Suprapubic skin (tissue), 4 donors: ENCODE results near the gene TMEM63B.

ENCODE experiments used
- CTCF ChIP-seq, 2 donors: fragments of 200-600 bp in 1 of 2; fragments of 450-650 bp in 1 of 2; sonication (generic) in 1 of 2; IDR thresholded peaks; one replicate each; pipeline ENCODE4 v1.5.1; 2016 to 2019; ENCODE audit warnings: antibody characterized with exemption in 2 of 2, mild to moderate bottlenecking in 1 of 2, moderate library complexity in 1 of 2
- EP300 ChIP-seq: sonication (generic); formaldehyde crosslinking; IDR thresholded peaks from one replicate; pipeline ENCODE4 v1.6.1; 2017; ENCODE audit warnings: antibody characterized with exemption
- POLR2A ChIP-seq, 2 donors: fragments of 450-650 bp; IDR thresholded peaks; one replicate each; pipeline ENCODE4 v1.6.1; 2017; ENCODE audit warnings: antibody characterized with exemption in 2 of 2, mild to moderate bottlenecking in 2 of 2, moderate library complexity in 2 of 2
- POLR2AphosphoS5 ChIP-seq, 3 donors: sonication (generic); formaldehyde crosslinking; IDR thresholded peaks; one replicate each; pipeline ENCODE4 v1.6.1; 2017; ENCODE audit warnings: antibody characterized with exemption in 3 of 3

- TF ChIP-seq POLR2AphosphoS5 (IDR thresholded peaks at IDR 0.05) (no peak), CTCF (IDR thresholded peaks at IDR 0.05) (no peak), POLR2A (IDR thresholded peaks at IDR 0.05) (no peak), EP300 (no peak)
Measured at GRCh38 chr6:44094403-44095242, 32.7 kb upstream of the TMEM63B start.
